Memory B cell (primary cell): ENCODE measurements around the gene P4HA1.
A peak's percentile ranks its signal among the peaks of the same experiment; 100 is the strongest.
"Not testable (repeated sequence)": the region's sequence is repeated elsewhere in the genome, so short reads cannot be mapped to it uniquely, and the experiment has no call there.

Experiments
- ATAC-seq: fragments of 150-1000 bp; cut with Tn5 transposase; 2 replicates; pipeline ENCODE4 v1.10.0; 2021; ENCODE audit warnings: low read depth, mild to moderate bottlenecking, moderate library complexity
- DNase-seq, 2 donors: peaks; one replicate each; pipeline ENCODE4 v3.0.0; 2022; ENCODE audit warnings: low spot score in 2 of 2
- H3K27ac Mint-ChIP-seq: one replicate; pipeline ENCODE4 v1.8.0; 2022; ENCODE audit warnings: mild to moderate bottlenecking, moderate library complexity, mixed read lengths
- H3K27me3 Mint-ChIP-seq: one replicate; pipeline ENCODE4 v1.8.0; 2022; ENCODE audit warnings: mixed read lengths
- H3K36me3 Mint-ChIP-seq: one replicate; pipeline ENCODE4 v1.8.0; 2022; ENCODE audit warnings: mild to moderate bottlenecking, mixed read lengths
- H3K4me1 Mint-ChIP-seq: one replicate; pipeline ENCODE4 v1.8.0; 2022; ENCODE audit warnings: mixed read lengths
- H3K4me3 Mint-ChIP-seq: one replicate; pipeline ENCODE4 v1.8.0; 2022; ENCODE audit warnings: mild to moderate bottlenecking, moderate library complexity, mixed read lengths
- H3K9me3 Mint-ChIP-seq: one replicate; pipeline ENCODE4 v1.8.0; 2022; ENCODE audit warnings: mixed read lengths

Gene P4HA1

GRCh38 chr10:73043766-73044377, 52.8 kb downstream of the P4HA1 start:
- Mint-ChIP-seq H3K36me3 (peaks cover 9% of the 10 kb centered on the region), H3K27ac (no peak overlapping the region), H3K9me3 (no peaks in the 10 kb centered on the region), H3K4me3 (no peak overlapping the region), H3K4me1 (no peaks in the 10 kb centered on the region), H3K27me3 (no peaks in the 10 kb centered on the region)
- ATAC-seq (no peak), DNase-seq (no peak)

GRCh38 chr10:73043319-73043718, 53.3 kb downstream of the P4HA1 start:
- no peaks in the 10 kb centered on the region for H3K4me1 Mint-ChIP-seq
- H3K9me3 Mint-ChIP-seq = no peaks in the 10 kb centered on the region
- H3K36me3 Mint-ChIP-seq = peaks cover 9% of the 10 kb centered on the region
- no peak for DNase-seq
- H3K27ac Mint-ChIP-seq = no peak overlapping the region
- H3K4me3 Mint-ChIP-seq = no peak overlapping the region
- no peaks in the 10 kb centered on the region for H3K27me3 Mint-ChIP-seq
- ATAC-seq = no peak

- Mint-ChIP-seq H3K9me3 (no peaks in the 10 kb centered on the region), H3K36me3 (peaks cover 9% of the 10 kb centered on the region), H3K27ac (no peak overlapping the region), H3K4me1 (no peaks in the 10 kb centered on the region), H3K4me3 (no peak overlapping the region), H3K27me3 (no peaks in the 10 kb centered on the region)
- ATAC-seq = no peak
- DNase-seq = no peak
These were observed 54.5 kb downstream of the P4HA1 start for GRCh38 chr10:73042130-73042529.

- Mint-ChIP-seq H3K4me3 (no peak overlapping the region), H3K27ac (no peak overlapping the region), H3K27me3 (no peaks in the 10 kb centered on the region), H3K36me3 (peaks cover 6% of the 10 kb centered on the region), H3K4me1 (no peaks in the 10 kb centered on the region), H3K9me3 (no peaks in the 10 kb centered on the region)
- DNase-seq = no peak
- ATAC-seq = no peak
These were observed 57.0 kb downstream of the P4HA1 start for GRCh38 chr10:73039635-73040034.

GRCh38 chr10:73036285-73036684, 60.4 kb downstream of the P4HA1 start:
- H3K4me1 Mint-ChIP-seq, H3K4me3 Mint-ChIP-seq, H3K9me3 Mint-ChIP-seq, H3K27me3 Mint-ChIP-seq, H3K27ac Mint-ChIP-seq, H3K36me3 Mint-ChIP-seq, DNase-seq, ATAC-seq: not testable (repeated sequence)

GRCh38 chr10:73032536-73032935, 64.1 kb downstream of the P4HA1 start:
- no peaks in the 10 kb centered on the region for H3K4me1 Mint-ChIP-seq
- no peaks in the 10 kb centered on the region for H3K27me3 Mint-ChIP-seq
- ATAC-seq = no peak
- peaks cover 18% of the 10 kb centered on the region for H3K36me3 Mint-ChIP-seq
- no peak for DNase-seq
- H3K4me3 Mint-ChIP-seq = no peak overlapping the region
- H3K27ac Mint-ChIP-seq = no peak overlapping the region
- H3K9me3 Mint-ChIP-seq = no peaks in the 10 kb centered on the region

GRCh38 chr10:73026623-73027022, 70.0 kb downstream of the P4HA1 start:
- H3K27ac Mint-ChIP-seq, ATAC-seq, DNase-seq, H3K4me3 Mint-ChIP-seq, H3K4me1 Mint-ChIP-seq, H3K27me3 Mint-ChIP-seq, H3K9me3 Mint-ChIP-seq: not testable (repeated sequence)
- H3K36me3 Mint-ChIP-seq = peaks cover 44% of the 10 kb centered on the region

- DNase-seq, H3K27me3 Mint-ChIP-seq, H3K4me1 Mint-ChIP-seq, ATAC-seq, H3K27ac Mint-ChIP-seq, H3K4me3 Mint-ChIP-seq, H3K9me3 Mint-ChIP-seq: not testable (repeated sequence)
- peaks cover 56% of the 10 kb centered on the region for H3K36me3 Mint-ChIP-seq
These were observed 73.1 kb downstream of the P4HA1 start for GRCh38 chr10:73023455-73024070.

GRCh38 chr10:73022961-73023360, 73.7 kb downstream of the P4HA1 start:
- not testable (repeated sequence) for H3K27me3 Mint-ChIP-seq, ATAC-seq, H3K4me1 Mint-ChIP-seq, H3K27ac Mint-ChIP-seq, DNase-seq, H3K9me3 Mint-ChIP-seq, H3K4me3 Mint-ChIP-seq
- peaks cover 54% of the 10 kb centered on the region for H3K36me3 Mint-ChIP-seq

- Mint-ChIP-seq H3K27ac (peak overlapping the region; percentile 54), H3K36me3 (peaks cover 44% of the 10 kb centered on the region)
- not testable (repeated sequence) for H3K4me3 Mint-ChIP-seq, H3K9me3 Mint-ChIP-seq, H3K4me1 Mint-ChIP-seq, DNase-seq, ATAC-seq, H3K27me3 Mint-ChIP-seq
These were observed 75.0 kb downstream of the P4HA1 start for GRCh38 chr10:73021538-73022164.

GRCh38 chr10:73021050-73021449, 75.6 kb downstream of the P4HA1 start:
- Mint-ChIP-seq H3K36me3 (peaks cover 45% of the 10 kb centered on the region), H3K27me3 (no peaks in the 10 kb centered on the region), H3K4me1 (peaks cover 7% of the 10 kb centered on the region), H3K4me3 (no peak overlapping the region), H3K27ac (peak overlapping the region; percentile 54), H3K9me3 (no peaks in the 10 kb centered on the region)
- ATAC-seq (no peak), DNase-seq (no peak)

- H3K4me3 Mint-ChIP-seq = no peak overlapping the region
- peaks cover 3% of the 10 kb centered on the region for H3K4me1 Mint-ChIP-seq
- ATAC-seq = no peak
- H3K9me3 Mint-ChIP-seq = no peaks in the 10 kb centered on the region
- peaks cover 41% of the 10 kb centered on the region for H3K36me3 Mint-ChIP-seq
- H3K27ac Mint-ChIP-seq = no peak overlapping the region
- DNase-seq = no peak
- H3K27me3 Mint-ChIP-seq = no peaks in the 10 kb centered on the region
These were observed 77.6 kb downstream of the P4HA1 start for GRCh38 chr10:73019100-73019499.

- no peak for DNase-seq
- Mint-ChIP-seq H3K36me3 (peaks cover 42% of the 10 kb centered on the region), H3K4me1 (peaks cover 3% of the 10 kb centered on the region), H3K27ac (no peak overlapping the region), H3K27me3 (no peaks in the 10 kb centered on the region), H3K4me3 (no peak overlapping the region), H3K9me3 (no peaks in the 10 kb centered on the region)
- no peak for ATAC-seq
These were observed 78.0 kb downstream of the P4HA1 start for GRCh38 chr10:73018632-73019031.

GRCh38 chr10:73017955-73018480, 78.6 kb downstream of the P4HA1 start:
- H3K27ac Mint-ChIP-seq = no peak overlapping the region
- H3K36me3 Mint-ChIP-seq = peaks cover 41% of the 10 kb centered on the region
- no peaks in the 10 kb centered on the region for H3K4me1 Mint-ChIP-seq
- ATAC-seq = no peak
- H3K4me3 Mint-ChIP-seq = no peak overlapping the region
- no peaks in the 10 kb centered on the region for H3K27me3 Mint-ChIP-seq
- H3K9me3 Mint-ChIP-seq = no peaks in the 10 kb centered on the region
- DNase-seq = no peak
